C4-2B (cell line): Measurements from ENCODE around the gene CLPTM1.
"Not testable (repeated sequence)": the region's sequence is repeated elsewhere in the genome, so short reads cannot be mapped to it uniquely, and the experiment has no call there.

ENCODE experiments used
- CTCF ChIP-seq: fragments of 450-650 bp; conservative IDR thresholded peaks from 2 replicates; pipeline ENCODE4 v1.5.1; 2017; ENCODE audit warnings: mild to moderate bottlenecking
- ZFX ChIP-seq: fragments of 450-650 bp; IDR thresholded peaks from 2 replicates; pipeline ENCODE4 v1.6.1; 2017

DNA sequence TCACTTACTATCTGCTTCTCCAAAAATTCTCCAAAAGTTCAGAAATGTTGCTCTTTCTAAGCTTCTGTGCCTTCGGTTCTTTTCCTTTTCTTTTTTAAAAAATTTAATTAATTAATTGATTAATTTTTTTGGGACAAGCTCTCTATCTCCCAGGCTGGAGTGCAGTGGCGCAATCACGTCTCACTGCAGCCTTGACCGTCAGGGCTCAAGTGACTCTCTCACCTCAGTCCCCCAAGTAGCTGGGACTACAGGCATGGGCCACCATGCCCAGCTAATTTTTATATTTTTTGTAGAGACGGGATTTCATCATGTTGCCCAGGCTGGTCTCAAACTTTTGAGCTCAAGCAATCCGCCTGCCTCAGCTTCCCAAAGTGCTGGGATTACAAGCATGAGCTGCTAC, 16.3 kb downstream of the CLPTM1 start:
- TF ChIP-seq CTCF, ZFX: not testable (repeated sequence)
